HG03097 (cell line): ENCODE data around the gene ITGA2.

Experiments used
- ATAC-seq: cut with Tn5 transposase; IDR thresholded peaks from one replicate; pipeline ENCODE4 v1.9.1; 2021; ENCODE audit not compliant: unreplicated experiment, low FRiP score

The ITGA2 gene

GRCh38 chr5:53013857-53014256, 24.7 kb downstream of the ITGA2 start:
- no peak for ATAC-seq

GRCh38 chr5:53017383-53017782, 28.2 kb downstream of the ITGA2 start:
- ATAC-seq, result no peak

- no peak for ATAC-seq
Observed at GRCh38 chr5:53017794-53018391, 28.7 kb downstream of the ITGA2 start.

- no peak for ATAC-seq
Observed at GRCh38 chr5:53019320-53019719, 30.2 kb downstream of the ITGA2 start.

- ATAC-seq, result no peak
Observed at GRCh38 chr5:53022930-53023511, 33.9 kb downstream of the ITGA2 start.

- peak; percentile 98 for ATAC-seq
Observed at GRCh38 chr5:53023969-53024368, 34.8 kb downstream of the ITGA2 start.

GRCh38 chr5:53024535-53024934, 35.4 kb downstream of the ITGA2 start:
- ATAC-seq, result no peak

GRCh38 chr5:53025487-53025886, 36.3 kb downstream of the ITGA2 start:
- no peak for ATAC-seq

GRCh38 chr5:53027913-53028312, 38.8 kb downstream of the ITGA2 start:
- ATAC-seq, result no peak

GRCh38 chr5:53029608-53030007, 40.5 kb downstream of the ITGA2 start:
- no peak for ATAC-seq

GRCh38 chr5:53030893-53031292, 41.7 kb downstream of the ITGA2 start:
- no peak for ATAC-seq

- no peak for ATAC-seq
Observed at GRCh38 chr5:53031695-53032096, 42.5 kb downstream of the ITGA2 start.

GRCh38 chr5:53032188-53032587, 43.0 kb downstream of the ITGA2 start:
- no peak for ATAC-seq

- no peak for ATAC-seq
Observed at GRCh38 chr5:53034832-53035231, 45.7 kb downstream of the ITGA2 start.

GRCh38 chr5:53035868-53036381, 46.8 kb downstream of the ITGA2 start:
- no peak for ATAC-seq

- no peak for ATAC-seq
Observed at GRCh38 chr5:53037141-53037859, 48.1 kb downstream of the ITGA2 start.

GRCh38 chr5:53038196-53038847, 49.2 kb downstream of the ITGA2 start:
- ATAC-seq, result no peak

GRCh38 chr5:53039855-53040254, 50.7 kb downstream of the ITGA2 start:
- ATAC-seq, result no peak

GRCh38 chr5:53041071-53041692, 52.0 kb downstream of the ITGA2 start:
- peak; percentile 95 for ATAC-seq

GRCh38 chr5:53041740-53042139, 52.6 kb downstream of the ITGA2 start:
- no peak for ATAC-seq

GRCh38 chr5:53045263-53045662, 56.1 kb downstream of the ITGA2 start:
- no peak for ATAC-seq
